ENCODE results near the gene CDHR5.
A peak's percentile ranks its signal among the peaks of the same experiment; 100 is the strongest.
"Not testable (repeated sequence)": the region's sequence is repeated elsewhere in the genome, so short reads cannot be mapped to it uniquely, and the experiment has no call there.

CDHR5 gene

GRCh38 chr11:624705-625635 is at the start of gene CDHR5:
TSS of gene CDHR5 (minus strand) at chr11:624955. CDS start at chr11:624902, 53 bp downstream.
- DNase-seq: no peak

- DNase-seq: no peak
Observed at GRCh38 chr11:674406-674805, 49.7 kb upstream of the CDHR5 start.

DNA sequence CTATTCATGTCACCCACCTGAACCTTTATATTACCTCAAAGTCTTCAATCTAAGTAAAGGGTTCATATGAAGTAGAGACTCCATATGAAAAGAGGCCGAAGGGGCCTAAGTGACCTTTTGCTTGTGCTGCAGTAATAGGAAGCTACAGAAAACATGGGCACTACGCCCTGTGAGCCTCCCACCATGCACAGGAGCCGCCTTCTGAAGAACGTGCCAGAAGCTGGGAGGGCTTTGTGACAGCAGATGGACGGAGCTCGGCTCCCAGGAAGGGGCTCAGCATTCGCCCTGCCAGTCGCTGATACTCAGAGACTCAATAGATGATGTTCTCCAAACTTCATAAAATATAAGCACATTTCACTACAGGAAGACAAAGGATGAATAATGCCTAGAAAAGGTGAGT is 49.1 kb upstream of the CDHR5 start:
- DNase-seq: no peak

DNA sequence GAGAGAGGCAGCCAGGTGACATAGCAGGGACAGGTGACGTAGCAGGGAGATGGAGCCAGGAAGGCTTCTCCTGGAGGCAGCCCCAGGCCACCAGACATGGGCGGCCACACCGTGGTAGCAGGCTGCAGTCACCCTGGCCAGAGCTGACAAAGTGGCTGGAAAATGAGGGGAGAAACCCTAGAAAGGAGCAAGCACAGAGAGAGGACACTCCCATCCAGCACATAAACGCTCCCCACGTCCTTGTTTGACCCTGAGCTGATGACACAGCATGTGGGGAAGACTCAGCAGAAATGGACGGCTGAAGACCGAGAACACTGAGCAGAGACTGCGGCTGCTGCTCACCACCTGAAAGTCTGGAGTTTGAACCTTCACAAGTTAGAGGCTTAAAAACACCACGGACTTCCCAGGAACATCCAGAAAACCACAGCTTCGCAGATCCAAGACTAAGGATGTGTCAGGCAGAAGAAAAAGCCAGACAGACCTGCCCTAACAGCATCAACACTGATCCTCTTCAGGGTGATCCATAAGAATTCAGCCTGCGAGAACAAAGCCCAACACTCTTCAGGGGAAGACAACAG is 41.0 kb upstream of the CDHR5 start:
- DNase-seq: peak; percentile 70

DNA sequence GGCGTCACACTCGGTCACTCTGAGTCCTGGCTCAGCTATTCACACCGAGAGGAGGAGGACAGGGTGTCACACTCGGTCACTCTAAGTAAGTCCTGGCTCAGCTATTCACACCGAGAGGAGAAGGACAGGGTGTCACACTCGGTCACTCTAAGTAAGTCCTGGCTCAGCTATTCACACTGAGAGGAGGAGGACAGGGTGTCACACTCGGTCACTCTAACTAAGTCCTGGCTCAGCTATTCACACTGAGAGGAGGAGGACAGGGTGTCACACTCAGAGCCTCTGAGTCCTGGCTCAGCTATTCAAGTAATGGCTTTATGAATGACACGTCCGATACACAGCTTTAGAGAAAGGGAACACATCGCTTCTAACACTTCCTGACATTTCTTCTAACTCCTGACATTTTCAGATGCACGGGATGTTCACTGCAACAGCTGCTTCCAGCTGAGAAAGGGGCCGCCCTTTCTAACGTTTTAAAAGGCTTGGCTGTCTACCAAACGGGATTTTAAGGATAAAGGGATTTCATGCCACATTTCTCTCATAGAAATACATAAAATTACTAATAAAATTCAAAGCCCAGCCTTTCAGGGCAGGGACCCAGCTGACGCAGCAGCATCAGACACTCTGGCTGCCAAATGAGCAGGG is 40.4 kb upstream of the CDHR5 start:
- DNase-seq: peak; percentile 60

DNA sequence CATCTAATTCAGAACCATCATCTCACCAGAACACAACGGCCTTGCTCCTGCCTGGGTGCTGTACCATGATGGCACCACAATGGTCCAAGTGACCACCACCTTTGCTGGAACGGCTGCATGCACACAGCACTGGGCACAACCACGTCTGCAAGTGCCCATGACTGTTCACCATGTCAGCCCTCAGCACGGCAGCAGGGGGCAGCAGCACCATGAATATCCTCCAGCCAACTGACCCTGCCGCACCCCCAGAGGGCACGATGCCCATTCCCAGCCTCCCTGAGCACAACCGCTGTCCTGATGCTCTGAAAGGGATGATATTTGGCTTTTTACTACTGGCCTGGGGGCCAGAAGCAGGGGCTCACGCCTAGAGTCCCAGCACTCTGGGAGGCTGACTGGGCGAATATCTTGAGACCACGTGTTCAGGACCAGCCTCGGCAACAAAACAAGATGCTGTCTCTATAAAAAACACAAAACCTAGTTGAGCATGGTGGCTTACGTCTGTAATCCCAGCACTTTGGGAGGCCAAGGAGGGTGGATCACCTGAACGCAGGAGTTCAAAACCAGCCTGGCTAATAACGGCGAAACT is 38.0 kb upstream of the CDHR5 start:
- DNase-seq: peak; percentile 21

GRCh38 chr11:660681-661444 is 36.1 kb upstream of the CDHR5 start:
- DNase-seq: no peak

DNA sequence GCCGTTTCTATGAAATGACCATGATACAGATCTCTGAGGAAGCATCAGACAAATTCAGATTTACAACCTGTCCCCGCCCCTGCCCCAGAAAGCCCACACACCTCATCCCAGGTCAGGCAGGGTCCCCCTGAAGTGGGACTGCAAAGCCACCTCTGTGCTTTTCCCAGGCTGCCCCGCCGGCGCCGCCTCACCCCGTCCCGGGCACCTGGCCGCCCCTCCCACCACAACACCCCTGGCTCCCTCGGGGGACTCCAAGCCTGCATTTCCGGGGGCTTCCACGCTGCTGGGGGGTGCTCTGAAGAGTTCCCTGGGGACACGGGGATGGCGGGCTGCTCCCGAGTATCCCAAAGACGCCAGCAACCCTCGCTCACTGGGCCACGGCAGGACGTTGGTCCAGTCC is 35.5 kb upstream of the CDHR5 start:
- DNase-seq: no peak

DNA sequence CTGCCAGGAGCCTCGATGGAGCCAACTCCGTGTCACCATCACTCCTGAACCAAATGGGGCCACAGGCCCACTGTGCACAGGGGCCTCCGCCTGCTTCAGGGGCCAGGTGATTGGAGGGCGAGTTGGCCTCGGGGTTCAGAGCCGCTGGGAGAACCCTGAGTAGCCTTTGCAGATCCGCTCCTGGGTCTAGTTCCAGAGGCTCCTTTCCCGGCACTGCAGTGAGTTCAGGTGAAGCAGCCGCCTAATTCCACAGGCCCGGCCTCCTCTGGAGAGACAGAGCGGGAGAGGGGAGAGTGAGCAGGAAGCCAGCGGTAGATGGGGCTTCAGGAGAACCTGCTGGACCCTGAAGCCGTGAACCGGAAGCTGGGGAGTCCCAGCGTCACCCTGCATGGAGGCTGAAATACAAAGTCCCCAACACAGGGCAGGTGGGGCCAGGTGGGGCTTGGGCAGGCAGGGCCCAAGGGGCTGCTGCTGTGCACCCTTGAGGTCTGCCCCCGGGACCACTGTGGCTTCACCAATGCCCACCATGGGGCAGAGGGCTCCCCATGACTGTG is 34.9 kb upstream of the CDHR5 start:
- DNase-seq: no peak

DNA sequence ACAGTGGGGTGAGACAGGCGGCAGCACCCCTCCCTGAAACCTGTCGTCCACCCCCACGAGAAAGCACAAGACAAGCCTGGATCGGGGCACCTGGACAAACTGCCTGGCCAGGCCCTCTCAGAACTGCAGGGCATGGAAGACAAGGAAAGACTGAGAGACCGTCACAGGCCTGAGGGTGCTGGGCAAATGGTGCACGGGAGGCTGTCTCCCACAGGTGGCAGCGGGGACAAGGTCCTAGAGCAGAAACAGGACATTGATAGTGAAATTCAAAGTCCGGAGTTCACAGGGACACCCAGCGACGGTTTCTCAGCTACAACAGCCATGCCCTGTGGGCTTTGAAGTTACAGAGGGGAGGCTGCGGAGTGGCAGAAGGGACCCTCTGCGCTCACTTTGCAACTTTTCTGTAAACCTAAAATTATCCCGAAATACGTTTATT is 33.0 kb upstream of the CDHR5 start:
- no peak for DNase-seq

DNA sequence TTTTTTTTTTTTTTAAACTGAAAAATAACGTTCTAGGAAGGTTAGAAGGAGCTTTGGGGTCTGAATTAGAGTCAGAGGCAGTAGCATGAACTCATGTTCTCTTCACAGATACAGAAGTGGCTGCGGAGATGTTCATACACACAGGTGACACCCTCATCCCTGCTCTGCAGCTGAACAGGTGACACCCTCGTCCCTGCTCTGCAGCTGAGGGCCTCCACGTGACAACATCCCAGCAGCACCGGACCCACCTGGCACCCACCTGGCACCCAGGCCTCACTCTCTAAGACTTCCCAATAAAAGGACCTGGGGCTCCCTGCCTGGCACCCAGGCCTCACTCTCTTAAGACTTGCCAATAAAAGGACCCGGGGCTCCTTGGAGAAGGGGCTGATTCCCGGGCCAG is 32.1 kb upstream of the CDHR5 start:
- no peak for DNase-seq

DNA sequence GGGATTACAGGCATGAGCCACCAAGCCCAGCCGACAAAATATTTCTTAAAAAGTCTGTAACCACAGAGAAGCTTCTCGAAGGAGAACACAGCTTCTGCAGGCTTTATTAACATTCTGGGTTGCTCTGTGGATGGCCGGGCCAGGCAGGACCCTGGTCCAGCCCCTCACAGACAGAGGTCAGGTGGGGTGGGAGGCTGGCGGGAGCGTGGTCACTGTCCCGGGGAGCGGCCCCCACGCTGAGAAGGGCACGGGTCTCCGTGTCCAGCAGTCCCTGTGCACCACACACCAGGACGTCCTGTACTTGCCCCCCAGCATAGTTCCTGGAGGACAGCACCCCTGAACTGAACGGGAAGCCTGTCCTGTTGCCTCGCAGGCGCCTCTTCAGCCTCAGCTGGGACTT is 31.7 kb upstream of the CDHR5 start:
- DNase-seq: no peak

- no peak for DNase-seq
Observed at GRCh38 chr11:655036-655726, 30.4 kb upstream of the CDHR5 start.

DNA sequence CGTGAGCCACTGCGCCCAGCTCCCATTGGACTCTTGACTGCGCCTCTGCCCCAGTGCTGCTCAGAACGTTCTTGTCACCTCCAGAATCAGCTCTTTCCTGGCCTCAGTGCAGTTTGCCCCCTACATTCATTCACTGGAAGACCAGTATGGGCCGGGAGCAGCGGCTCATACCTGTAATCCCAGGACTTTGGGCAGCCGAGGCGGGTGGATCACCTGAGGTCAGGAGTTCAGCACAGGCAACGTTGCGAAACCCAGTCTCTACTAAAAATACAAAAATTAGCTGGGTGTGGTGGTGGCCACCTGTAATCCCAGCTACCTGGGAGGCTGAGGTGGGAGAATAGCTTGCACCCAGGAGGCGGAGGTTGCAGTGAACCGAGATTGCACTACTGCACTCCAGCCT is 29.7 kb upstream of the CDHR5 start:
- DNase-seq: not testable (repeated sequence)

DNA sequence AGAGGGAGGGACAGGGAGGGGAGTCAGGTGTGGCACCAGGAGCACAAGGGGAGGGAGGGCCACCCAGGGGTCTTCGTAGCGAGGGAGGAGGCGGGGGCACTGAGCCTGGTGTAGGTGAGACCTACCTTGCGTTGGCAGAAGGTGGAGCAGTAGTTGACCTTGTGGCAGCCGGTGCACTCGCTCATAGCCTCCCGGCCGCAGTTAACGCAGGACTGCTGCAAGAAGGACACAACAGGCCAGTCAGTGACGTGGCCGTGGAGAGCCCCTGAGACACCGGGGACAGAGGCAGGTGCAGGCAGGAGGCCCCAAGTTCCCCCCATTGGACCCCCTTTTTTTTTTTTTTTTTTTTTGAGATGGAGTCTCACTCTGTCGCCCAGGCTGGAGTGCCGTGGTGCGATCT is 29.1 kb upstream of the CDHR5 start:
- DNase-seq: no peak

GRCh38 chr11:653136-653535 is 28.4 kb upstream of the CDHR5 start:
- DNase-seq: not testable (repeated sequence)

DNA sequence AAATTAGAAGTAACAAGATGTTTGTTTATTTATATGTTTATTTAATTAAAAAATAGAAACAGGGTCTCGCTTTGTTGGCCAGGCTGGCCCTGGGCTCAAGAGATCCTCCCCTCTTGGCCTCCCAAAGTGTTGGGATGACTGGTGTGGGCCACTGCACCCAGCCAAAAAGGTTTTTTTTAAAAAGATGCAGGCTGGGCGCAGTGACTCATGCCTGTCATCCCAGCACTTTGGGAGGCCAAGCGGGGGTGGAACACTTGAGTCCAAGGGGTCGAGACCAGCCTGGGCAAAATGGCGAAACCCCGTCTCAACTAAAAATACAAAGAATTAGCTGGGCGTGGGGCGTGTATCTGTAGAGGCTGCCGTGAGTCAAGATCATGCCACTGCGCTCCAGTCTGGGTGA is 25.7 kb upstream of the CDHR5 start:
- DNase-seq: no peak

DNA sequence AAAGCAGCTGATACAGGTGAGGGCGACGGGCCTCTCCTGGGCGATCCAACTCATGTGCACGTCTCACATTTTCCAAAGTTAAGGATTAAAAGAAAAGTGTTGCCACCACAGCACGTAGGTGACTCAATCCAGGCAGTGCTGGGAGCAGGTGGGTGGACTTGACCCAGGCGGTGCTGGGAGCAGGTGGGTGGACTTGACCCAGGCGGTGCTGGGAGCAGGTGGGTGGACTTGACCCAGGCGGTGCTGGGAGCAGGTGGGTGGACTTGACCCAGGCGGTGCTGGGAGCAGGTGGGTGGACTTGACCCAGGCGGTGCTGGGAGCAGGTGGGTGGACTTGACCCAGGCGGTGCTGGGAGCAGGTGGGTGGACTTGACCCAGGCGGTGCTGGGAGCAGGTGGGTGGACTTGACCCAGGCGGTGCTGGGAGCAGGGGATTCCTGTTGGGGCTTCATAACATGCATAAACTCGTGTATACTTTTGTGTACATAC is 23.0 kb upstream of the CDHR5 start:
- not testable (repeated sequence) for DNase-seq

DNA sequence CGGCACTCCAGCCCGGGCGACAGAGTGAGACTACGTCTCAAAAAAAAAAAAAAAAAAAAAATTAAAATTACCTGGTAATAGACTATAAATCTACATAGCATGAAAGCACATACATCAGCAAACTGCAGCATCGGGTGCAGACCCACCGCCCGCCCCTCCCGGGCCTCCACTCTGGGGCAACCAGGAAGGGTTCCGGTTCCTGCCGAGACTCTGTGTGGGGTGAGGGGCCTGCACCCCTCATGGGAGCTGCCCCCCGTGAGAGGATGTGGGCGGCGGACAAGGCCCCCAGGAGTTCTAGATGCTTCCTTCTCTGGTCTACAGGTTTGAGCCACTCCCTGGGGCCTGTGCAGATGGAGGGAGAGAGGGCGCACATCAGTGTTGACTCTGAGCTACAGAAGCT is 21.5 kb upstream of the CDHR5 start:
- DNase-seq: no peak

GRCh38 chr11:645536-645935 is 20.8 kb upstream of the CDHR5 start:
- DNase-seq: no peak
